Sigmoid colon (tissue), 4 donors: ENCODE data around the gene INO80E.

Experiments used
- POLR2A ChIP-seq, 2 donors: fragments of 450-650 bp; IDR thresholded peaks; one replicate each; pipeline ENCODE4 v1.6.1; 2016; ENCODE audit warnings: antibody characterized with exemption in 2 of 2, mild to moderate bottlenecking in 2 of 2, moderate library complexity in 2 of 2
- POLR2AphosphoS5 ChIP-seq, 4 donors: sonication (generic); formaldehyde crosslinking; IDR thresholded peaks; one replicate each; pipeline ENCODE4 v1.6.1; 2017; ENCODE audit warnings: antibody characterized with exemption in 4 of 4
- TF ChIP-seq, protein P1 (sequence below), 4 experiments: fragments of 450-650 bp in 3 of 4; fragments of 200-600 bp in 1 of 4; IDR thresholded peaks; one replicate each; pipeline ENCODE4 v1.5.1; 2016 to 2019; ENCODE audit warnings: antibody characterized with exemption in 4 of 4, mild to moderate bottlenecking in 3 of 4, moderate library complexity in 2 of 4

DNA sequence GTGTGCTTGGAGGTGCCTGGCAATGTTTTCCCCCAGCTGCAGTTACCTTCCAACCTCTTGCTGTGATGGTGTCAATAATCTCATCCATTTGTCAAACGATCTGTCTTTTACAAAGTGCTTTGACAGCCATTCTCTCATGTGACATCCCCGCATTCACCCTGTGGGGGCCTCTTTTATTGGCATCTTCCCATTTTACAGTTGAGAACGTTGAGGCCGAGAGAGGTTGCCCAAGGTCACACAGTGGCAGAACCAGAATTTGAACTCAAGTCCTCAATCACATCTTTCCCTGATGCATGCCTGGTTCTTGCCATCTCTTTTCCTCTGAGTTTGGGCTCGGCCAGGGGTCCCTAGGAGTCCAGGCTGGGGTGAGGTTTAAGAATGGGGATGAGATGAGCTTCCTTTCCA, 20.9 kb upstream of the INO80E start:
- TF ChIP-seq, protein P1, sequence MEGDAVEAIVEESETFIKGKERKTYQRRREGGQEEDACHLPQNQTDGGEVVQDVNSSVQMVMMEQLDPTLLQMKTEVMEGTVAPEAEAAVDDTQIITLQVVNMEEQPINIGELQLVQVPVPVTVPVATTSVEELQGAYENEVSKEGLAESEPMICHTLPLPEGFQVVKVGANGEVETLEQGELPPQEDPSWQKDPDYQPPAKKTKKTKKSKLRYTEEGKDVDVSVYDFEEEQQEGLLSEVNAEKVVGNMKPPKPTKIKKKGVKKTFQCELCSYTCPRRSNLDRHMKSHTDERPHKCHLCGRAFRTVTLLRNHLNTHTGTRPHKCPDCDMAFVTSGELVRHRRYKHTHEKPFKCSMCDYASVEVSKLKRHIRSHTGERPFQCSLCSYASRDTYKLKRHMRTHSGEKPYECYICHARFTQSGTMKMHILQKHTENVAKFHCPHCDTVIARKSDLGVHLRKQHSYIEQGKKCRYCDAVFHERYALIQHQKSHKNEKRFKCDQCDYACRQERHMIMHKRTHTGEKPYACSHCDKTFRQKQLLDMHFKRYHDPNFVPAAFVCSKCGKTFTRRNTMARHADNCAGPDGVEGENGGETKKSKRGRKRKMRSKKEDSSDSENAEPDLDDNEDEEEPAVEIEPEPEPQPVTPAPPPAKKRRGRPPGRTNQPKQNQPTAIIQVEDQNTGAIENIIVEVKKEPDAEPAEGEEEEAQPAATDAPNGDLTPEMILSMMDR (IDR thresholded peaks at IDR 0.05), result no peak
- TF ChIP-seq POLR2AphosphoS5 (IDR thresholded peaks at IDR 0.05), result no peak
- TF ChIP-seq POLR2A (IDR thresholded peaks at IDR 0.05), result no peak
